Esophagus muscularis mucosa (tissue), 4 donors: ENCODE results near the gene TMCO2.

Source experiments
- EP300 ChIP-seq: sonication (generic); formaldehyde crosslinking; IDR thresholded peaks from one replicate; pipeline ENCODE4 v1.6.1; 2017; ENCODE audit warnings: antibody characterized with exemption
- POLR2A ChIP-seq: fragments of 450-650 bp; IDR thresholded peaks from one replicate; pipeline ENCODE4 v1.6.1; 2017; ENCODE audit warnings: antibody characterized with exemption, moderate library complexity, mild to moderate bottlenecking, low read depth
- POLR2AphosphoS5 ChIP-seq, 2 donors: sonication (generic); formaldehyde crosslinking; IDR thresholded peaks; one replicate each; pipeline ENCODE4 v1.6.1; 2017; ENCODE audit warnings: antibody characterized with exemption in 2 of 2
- TF ChIP-seq, protein P1 (sequence below), 3 experiments: fragments of 200-600 bp in 2 of 3; fragments of 450-650 bp in 1 of 3; sonication (generic) in 2 of 3; IDR thresholded peaks; one replicate each; pipeline ENCODE4 v1.5.1; 2017 to 2019; ENCODE audit warnings: antibody characterized with exemption in 3 of 3, mild to moderate bottlenecking in 2 of 3, moderate library complexity in 1 of 3

DNA sequence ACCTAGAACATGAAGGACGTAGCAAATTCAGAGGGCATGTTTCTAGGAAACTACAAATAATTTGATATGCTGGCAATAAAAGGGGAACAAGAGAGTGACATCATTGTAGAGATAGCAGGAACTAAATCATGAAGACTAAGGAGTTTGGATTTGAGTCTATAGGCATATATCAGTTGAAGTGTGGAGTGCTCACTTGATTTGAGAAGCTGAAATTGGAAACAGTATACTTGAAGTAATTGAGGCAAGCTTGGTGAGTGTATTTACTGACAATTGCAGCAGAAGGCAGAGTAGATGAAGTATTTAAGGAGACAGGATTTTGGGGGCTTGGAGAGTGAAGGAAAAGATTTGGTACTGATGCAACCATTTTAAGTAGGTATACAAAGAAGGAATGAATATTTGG, 6.4 kb upstream of the TMCO2 start:
- TF ChIP-seq, protein P1, sequence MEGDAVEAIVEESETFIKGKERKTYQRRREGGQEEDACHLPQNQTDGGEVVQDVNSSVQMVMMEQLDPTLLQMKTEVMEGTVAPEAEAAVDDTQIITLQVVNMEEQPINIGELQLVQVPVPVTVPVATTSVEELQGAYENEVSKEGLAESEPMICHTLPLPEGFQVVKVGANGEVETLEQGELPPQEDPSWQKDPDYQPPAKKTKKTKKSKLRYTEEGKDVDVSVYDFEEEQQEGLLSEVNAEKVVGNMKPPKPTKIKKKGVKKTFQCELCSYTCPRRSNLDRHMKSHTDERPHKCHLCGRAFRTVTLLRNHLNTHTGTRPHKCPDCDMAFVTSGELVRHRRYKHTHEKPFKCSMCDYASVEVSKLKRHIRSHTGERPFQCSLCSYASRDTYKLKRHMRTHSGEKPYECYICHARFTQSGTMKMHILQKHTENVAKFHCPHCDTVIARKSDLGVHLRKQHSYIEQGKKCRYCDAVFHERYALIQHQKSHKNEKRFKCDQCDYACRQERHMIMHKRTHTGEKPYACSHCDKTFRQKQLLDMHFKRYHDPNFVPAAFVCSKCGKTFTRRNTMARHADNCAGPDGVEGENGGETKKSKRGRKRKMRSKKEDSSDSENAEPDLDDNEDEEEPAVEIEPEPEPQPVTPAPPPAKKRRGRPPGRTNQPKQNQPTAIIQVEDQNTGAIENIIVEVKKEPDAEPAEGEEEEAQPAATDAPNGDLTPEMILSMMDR (IDR thresholded peaks at IDR 0.05) = no peak
- TF ChIP-seq POLR2A (no peak), EP300 (no peak), POLR2AphosphoS5 (IDR thresholded peaks at IDR 0.05) (no peak)
